Right renal cortex interstitium (tissue), 3 donors: Measurements from ENCODE around the gene TCEA2. TPM values are rescaled to one million over a fixed set of nuclear protein-coding genes. Genes with fewer than 3 reads are reported as not detected.

ENCODE experiments used
- DNase-seq, 3 donors: peaks; one replicate each; pipeline ENCODE4 v3.0.0-alpha.2; 2013; ENCODE audit warnings: low read depth in 3 of 3, low spot score in 2 of 3
- polyA plus RNA-seq, 3 donors: library from polyadenylated mRNA; unstranded; fragments of 120-200 nt; gene quantifications; one replicate each; pipeline ENCODE4 v1.2.1, GENCODE V29; 2013; ENCODE audit not compliant: insufficient read length in 3 of 3

Gene TCEA2
- polyA plus RNA-seq, 3 donors: 71.0 to 72.0 (median 71.0) TPM

- DNase-seq: no peak
Measured at GRCh38 chr20:64047968-64048401, 15.0 kb upstream of the TCEA2 start.

- DNase-seq: no peak
Measured at GRCh38 chr20:64048402-64049044, 14.5 kb upstream of the TCEA2 start.

GRCh38 chr20:64049060-64049877, 13.7 kb upstream of the TCEA2 start, which contains the start of gene SOX18:
Gene SOX18, minus strand, starts transcription at chr20:64049639. Its CDS starts 123 bp downstream, at chr20:64049516.
- no peak for DNase-seq

GRCh38 chr20:64049878-64050260, 13.1 kb upstream of the TCEA2 start:
- no peak for DNase-seq

GRCh38 chr20:64050261-64051032, 12.6 kb upstream of the TCEA2 start:
- DNase-seq: no peak

GRCh38 chr20:64051033-64051452, 12.0 kb upstream of the TCEA2 start:
- no peak for DNase-seq

DNA sequence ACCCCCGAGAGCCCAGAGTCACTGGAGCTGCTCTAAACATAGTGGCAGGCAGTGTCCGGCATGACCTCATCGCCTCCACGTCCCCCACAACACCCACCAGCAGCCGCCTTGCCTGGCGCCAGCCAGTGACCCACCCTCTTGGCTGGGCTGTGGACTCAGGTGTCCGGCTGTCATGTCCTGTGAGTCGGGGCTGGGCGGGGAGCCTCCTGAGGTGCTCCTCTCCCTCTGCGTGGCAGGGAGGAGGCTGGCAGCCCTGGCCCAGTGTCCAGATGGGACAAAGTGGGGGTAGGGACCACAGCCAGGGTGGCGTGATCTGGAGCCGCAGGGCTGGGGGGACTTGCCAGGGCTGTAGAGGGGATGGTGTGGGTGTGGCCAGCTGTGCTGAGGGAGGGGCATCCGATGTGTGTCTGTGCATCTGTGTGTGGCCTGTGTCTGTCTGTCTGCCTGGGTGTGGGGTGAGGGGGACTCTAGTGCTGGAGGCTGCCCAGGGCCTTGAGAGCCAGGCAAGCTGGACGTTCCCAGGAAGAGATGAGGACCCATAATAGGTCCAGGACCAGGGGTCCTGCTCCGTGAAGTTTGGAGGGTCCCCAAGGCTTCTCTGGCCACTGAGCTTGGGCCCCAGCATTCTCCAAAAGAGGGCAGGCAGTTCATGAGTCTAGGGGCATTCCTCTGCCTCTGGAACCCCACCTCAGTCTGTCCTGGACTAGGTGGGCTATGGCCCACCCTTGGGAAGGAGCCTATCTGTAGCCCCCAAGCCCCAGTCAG, 11.3 kb upstream of the TCEA2 start:
- no peak for DNase-seq

- no peak for DNase-seq
Measured at GRCh38 chr20:64052326-64052722, 10.7 kb upstream of the TCEA2 start.

GRCh38 chr20:64052987-64053840, 9.8 kb upstream of the TCEA2 start:
- DNase-seq: no peak

DNA sequence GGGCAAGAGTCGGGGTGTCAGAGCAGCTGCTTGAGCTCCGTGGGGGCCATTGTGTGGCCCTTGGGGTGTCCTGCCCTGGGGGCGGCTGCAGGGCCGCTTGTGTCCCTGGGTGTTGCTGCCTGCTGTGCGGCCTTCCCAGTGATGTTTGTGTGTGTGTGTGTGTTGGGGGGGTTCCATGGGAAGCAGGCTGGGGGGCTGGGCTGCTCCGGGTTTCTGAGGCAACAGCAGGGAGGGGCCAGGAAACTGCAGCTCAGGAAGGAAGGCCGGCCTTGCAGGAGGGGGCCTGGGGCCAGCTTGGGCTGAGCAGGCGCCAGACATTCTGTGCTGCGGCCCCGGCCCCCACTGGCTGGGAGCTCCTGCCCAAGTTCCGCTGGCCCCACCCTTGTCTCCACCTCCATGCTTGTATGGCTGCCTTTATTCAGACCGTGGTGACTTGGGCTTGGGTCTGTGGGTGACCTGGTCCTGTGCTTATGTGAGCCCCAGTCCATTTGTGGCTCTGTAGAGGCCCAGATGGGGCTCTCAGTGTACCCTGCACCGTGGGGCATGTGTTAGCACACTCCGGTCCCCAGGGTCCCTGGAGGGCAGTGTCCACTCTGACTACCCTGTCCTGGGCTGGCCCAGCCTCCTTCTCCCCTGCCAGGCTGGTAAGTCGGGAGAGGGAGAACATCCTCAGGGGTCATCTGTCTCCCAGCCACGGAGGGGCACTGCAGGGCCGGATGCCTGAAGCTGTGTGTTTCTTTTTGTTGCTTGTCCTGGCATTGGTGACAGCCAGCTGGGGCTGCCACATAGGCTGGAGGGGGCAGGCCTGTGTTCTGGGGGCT, 8.9 kb upstream of the TCEA2 start:
- DNase-seq: no peak

GRCh38 chr20:64055396-64055892, 7.6 kb upstream of the TCEA2 start:
- no peak for DNase-seq

GRCh38 chr20:64055893-64056638, 6.9 kb upstream of the TCEA2 start:
- DNase-seq: no peak

DNA sequence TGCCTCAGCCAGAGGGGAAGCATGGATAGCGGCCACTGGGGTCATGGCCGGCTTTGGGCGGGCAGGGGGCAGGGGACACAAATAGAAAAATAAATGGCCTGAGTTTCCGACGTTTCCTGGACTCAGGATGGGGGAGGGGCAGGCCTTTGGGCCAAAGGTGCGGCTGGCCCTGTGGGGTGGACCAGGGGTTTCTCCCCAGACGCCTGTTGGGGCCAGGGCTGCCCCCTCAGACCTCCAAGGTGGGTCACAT, 6.4 kb upstream of the TCEA2 start:
- DNase-seq: no peak

DNA sequence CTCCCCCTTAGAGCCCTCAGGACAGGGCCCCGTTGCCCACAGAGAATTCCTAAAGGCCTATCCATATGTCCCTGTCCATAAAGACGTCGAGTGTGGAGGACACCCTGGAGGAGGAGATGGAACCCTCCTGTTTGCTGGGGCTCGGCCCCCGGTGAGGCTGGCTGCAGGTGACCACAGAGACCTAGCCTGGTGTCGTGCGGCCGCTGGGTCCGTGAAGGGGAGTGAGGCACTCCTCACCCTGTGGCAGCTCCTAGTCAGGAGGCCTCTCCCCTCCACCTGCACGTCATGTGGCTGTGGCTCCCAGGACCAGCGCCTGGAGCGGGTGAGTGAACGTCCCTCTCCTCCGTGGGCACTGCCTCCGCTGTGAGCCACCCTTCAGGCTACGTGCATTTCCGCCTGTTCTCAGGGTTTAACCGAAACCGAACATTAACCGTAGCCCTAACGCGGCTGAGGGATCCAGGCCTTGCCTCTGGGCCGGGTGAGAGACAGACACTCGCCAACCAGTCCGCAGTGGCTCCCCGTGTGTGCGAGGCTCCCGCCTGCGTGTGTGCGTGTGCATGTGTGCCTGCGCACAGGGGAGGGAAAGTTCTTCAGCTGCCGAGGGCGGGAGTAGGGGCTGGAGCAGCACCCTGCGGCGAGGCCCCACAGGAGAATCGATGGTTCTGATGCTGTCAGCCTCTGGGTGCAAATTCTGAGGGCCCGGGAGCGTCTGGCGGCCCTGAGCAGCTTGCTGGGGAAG, 5.9 kb upstream of the TCEA2 start:
- no peak for DNase-seq

DNA sequence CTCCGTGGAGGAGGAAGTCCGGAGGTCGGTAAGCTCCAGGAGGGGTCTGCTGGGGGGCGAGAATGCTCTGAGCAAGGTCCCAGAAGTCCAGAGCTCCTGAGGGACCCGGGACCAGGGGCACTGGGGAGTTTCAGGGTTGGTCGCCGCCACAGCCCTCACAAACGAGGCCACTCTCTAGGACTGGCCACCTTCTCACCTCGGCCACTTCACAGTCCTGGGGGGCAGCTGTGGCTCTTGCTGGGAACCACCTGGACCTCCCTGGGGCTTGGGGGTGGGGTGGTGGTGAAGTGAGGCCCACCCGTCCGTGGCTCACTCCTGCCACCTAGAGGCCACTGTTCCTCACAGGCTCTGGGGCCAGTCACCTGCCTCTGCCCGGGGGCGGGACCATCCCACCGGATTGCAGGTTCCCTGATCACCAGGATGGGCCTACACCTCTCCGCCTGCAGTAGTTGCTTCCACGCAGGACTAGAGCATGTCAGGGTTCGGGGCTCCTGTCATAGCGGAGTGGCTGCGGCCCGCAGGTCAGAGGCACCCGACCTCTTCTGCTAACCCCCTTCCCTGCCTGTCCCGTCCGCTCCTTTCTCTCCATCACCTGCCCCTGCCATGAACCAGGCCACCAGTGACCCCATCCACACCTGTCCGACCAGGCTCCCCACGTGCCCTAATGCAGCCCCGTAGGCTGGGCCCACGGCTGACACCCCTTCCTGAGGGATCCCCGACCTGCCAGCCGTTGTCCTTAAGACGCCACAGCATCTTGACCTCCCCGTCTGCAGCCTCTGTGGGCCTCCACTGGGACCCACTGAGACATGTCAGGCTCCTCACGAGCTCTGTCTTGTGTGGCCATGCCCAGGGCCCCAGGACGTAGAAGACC, 5.1 kb upstream of the TCEA2 start:
- peak in 1 of 3 donors; percentile 63 for DNase-seq

GRCh38 chr20:64058536-64058935, 4.5 kb upstream of the TCEA2 start:
- no peak for DNase-seq

DNA sequence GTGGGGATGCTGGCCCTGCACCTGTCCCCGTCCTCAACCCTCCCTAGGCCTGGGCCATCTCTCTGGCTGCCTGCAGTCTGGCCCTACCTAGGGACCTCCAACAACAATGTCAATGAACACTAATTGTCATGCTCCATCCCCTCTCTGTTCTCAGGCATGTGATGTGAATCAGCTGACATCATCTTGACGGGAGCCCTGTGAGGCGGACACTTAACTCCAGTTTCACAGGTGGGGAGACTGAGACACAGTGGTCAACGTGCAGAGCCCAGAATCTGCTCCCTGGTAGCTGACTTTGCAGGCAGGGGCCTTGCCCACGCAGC, 762 bp upstream of the TCEA2 start:
- no peak for DNase-seq
